Cardiac muscle cell (in vitro differentiated cells and primary cell): ENCODE data around the gene ZBTB21. TPM values are rescaled to one million over a fixed set of nuclear protein-coding genes. Genes with fewer than 3 reads are reported as not detected.

Experiments used
- DNase-seq, 2 donors: peaks; one replicate each; pipeline versions ENCODE4 v3.0.0 to v3.0.0-alpha.2; 2010 to 2017; ENCODE audit warnings: low read depth in 1 of 2, low spot score in 1 of 2
- H3K27ac ChIP-seq: fragments of 200-600 bp; sonication (generic); 2 replicates; pipeline ENCODE4 v1.5.1; 2016
- H3K27me3 ChIP-seq: fragments of 200-600 bp; sonication (generic); 2 replicates; pipeline ENCODE4 v1.6.0; 2016; ENCODE audit warnings: control low read depth
- H3K36me3 ChIP-seq: fragments of 200-600 bp; sonication (generic); 2 replicates; pipeline ENCODE4 v1.5.1; 2016; ENCODE audit warnings: control low read depth
- H3K4me1 ChIP-seq: fragments of 200-600 bp; sonication (generic); 2 replicates; pipeline ENCODE4 v1.8.1; 2017; ENCODE audit warnings: low read depth, mild to moderate bottlenecking, mixed run types
- H3K4me3 ChIP-seq: fragments of 200-600 bp; sonication (generic); 2 replicates; pipeline ENCODE4 v1.5.1; 2016; ENCODE audit warnings: mild to moderate bottlenecking
- H3K9me3 ChIP-seq: fragments of 200-600 bp; sonication (generic); 2 replicates; pipeline ENCODE4 v1.5.1; 2017; ENCODE audit warnings: low read depth, mild to moderate bottlenecking, control low read depth
- CTCF ChIP-seq: IDR thresholded peaks from 2 replicates; pipeline ENCODE4 v1.5.1; 2012; ENCODE audit warnings: low read depth, mild to moderate bottlenecking, low read length
- polyA plus RNA-seq: library from polyadenylated mRNA; unstranded; fragments of >200 nt; fragmentation: Nextera tagmentation; extraction: Ambion mirVana; gene quantifications from 2 replicates; pipeline ENCODE4 v1.2.1, GENCODE V29; 2016
- total RNA-seq: library from RNA; depleted of rRNA; stranded (reverse); fragments of >200 nt; gene quantifications from 2 replicates; pipeline ENCODE4 v1.2.3, GENCODE V29; 2016

Gene ZBTB21
- total and polyA plus RNA-seq, 2 experiments from 2014 or later: 2.6 to 3.7 TPM

GRCh38 chr21:42036313-42036712 lies 26.2 kb upstream of the ZBTB21 start:
- H3K27me3 ChIP-seq: no peaks in the 10 kb centered on the region
- TF ChIP-seq CTCF: no peak

GRCh38 chr21:42032968-42033367 lies 22.8 kb upstream of the ZBTB21 start:
- no peak for TF ChIP-seq CTCF
- H3K4me3 ChIP-seq: no peak overlapping the region
- no peaks in the 10 kb centered on the region for H3K9me3 ChIP-seq
- DNase-seq: no peak
- H3K4me1 ChIP-seq: no peaks in the 10 kb centered on the region
- H3K27me3 ChIP-seq: no peaks in the 10 kb centered on the region
- H3K36me3 ChIP-seq: no peaks in the 10 kb centered on the region
- no peak overlapping the region for H3K27ac ChIP-seq

More at GRCh38 chr21:42036313-42036712, 26.2 kb upstream of the ZBTB21 start:
- H3K9me3 ChIP-seq: no peaks in the 10 kb centered on the region
- H3K27ac ChIP-seq: no peak overlapping the region
- no peak overlapping the region for H3K4me3 ChIP-seq
- no peaks in the 10 kb centered on the region for H3K4me1 ChIP-seq
- H3K36me3 ChIP-seq: no peaks in the 10 kb centered on the region
- DNase-seq: no peak

- no peaks in the 10 kb centered on the region for H3K27me3 ChIP-seq
- no peaks in the 10 kb centered on the region for H3K9me3 ChIP-seq
- H3K4me3 ChIP-seq: no peak overlapping the region
- no peak for TF ChIP-seq CTCF
- H3K27ac ChIP-seq: no peak overlapping the region
- H3K36me3 ChIP-seq: no peaks in the 10 kb centered on the region
- H3K4me1 ChIP-seq: no peaks in the 10 kb centered on the region
- no peak for DNase-seq
Measured at GRCh38 chr21:42032266-42032665, 22.1 kb upstream of the ZBTB21 start.

GRCh38 chr21:42031816-42032215 lies 21.7 kb upstream of the ZBTB21 start:
- Histone ChIP-seq H3K36me3 (no peaks in the 10 kb centered on the region), H3K4me1 (no peaks in the 10 kb centered on the region), H3K9me3 (no peaks in the 10 kb centered on the region), H3K4me3 (no peak overlapping the region), H3K27ac (no peak overlapping the region), H3K27me3 (no peaks in the 10 kb centered on the region)
- TF ChIP-seq CTCF: no peak
- DNase-seq: no peak

- Histone ChIP-seq H3K4me1 (no peaks in the 10 kb centered on the region), H3K27me3 (no peaks in the 10 kb centered on the region), H3K4me3 (no peak overlapping the region), H3K9me3 (no peaks in the 10 kb centered on the region), H3K36me3 (no peaks in the 10 kb centered on the region), H3K27ac (no peak overlapping the region)
- DNase-seq: no peak
- TF ChIP-seq CTCF: no peak
Measured at GRCh38 chr21:42031241-42031640, 21.1 kb upstream of the ZBTB21 start.

- H3K27ac ChIP-seq: no peak overlapping the region
- H3K9me3 ChIP-seq: no peaks in the 10 kb centered on the region
- H3K4me3 ChIP-seq: no peak overlapping the region
- no peaks in the 10 kb centered on the region for H3K36me3 ChIP-seq
- no peaks in the 10 kb centered on the region for H3K27me3 ChIP-seq
- no peak for DNase-seq
- H3K4me1 ChIP-seq: no peaks in the 10 kb centered on the region
- TF ChIP-seq CTCF: no peak
Measured at GRCh38 chr21:42030311-42030710, 20.2 kb upstream of the ZBTB21 start.
